GM12878 (cell line): Measurements from ENCODE around the gene PYGB. TPM values are rescaled to one million over a fixed set of nuclear protein-coding genes. Genes with fewer than 3 reads are reported as not detected.
A peak's percentile ranks its signal among the peaks of the same experiment; 100 is the strongest.

Experiments used
- ATAC-seq: fragments of 200-7000 bp; cut with Tn5 transposase; 3 replicates; pipeline ENCODE4 v1.9.1; 2020; ENCODE audit warnings: mild to moderate bottlenecking, moderate library complexity
- BruUV-seq: library from RNA; stranded (reverse); fragments of 400-500 nt; replicated peaks from 2 replicates; lab custom pipeline; 2021; lab: Mats Ljungman, UMichigan
- CTCF ChIA-PET: fragments of 300-600 bp; sonication (Branson Sonifier 250); formaldehyde crosslinking; extraction: SDS; loops from one replicate; lab custom pipeline; 2021; ENCODE audit warnings: inconsistent platforms; lab: Yijun Ruan, JAX
- POLR2A ChIA-PET: fragments of 350-600 bp; formaldehyde crosslinking; extraction: SDS; loops from one replicate; lab custom pipeline; 2021; ENCODE audit warnings: inconsistent platforms; lab: Charles Lee
- RAD21 ChIA-PET: fragments of 300-600 bp; sonication (Branson Sonifier 250); formaldehyde crosslinking; loops from one replicate; lab custom pipeline; 2023; ENCODE audit warnings: antibody characterized with exemption; ENCODE audit not compliant: unreplicated experiment; lab: Charles Lee
- SMC1A ChIA-PET: fragments of 300-600 bp; sonication (Branson Sonifier 250); formaldehyde crosslinking; loops from one replicate; lab custom pipeline; 2023; ENCODE audit not compliant: unreplicated experiment, uncharacterized antibody; lab: Charles Lee
- DNase-seq: peaks from one replicate; pipeline ENCODE4 v3.0.0-alpha.2; 2011; ENCODE audit warnings: low read depth, low spot score
- FAIRE-seq: peaks from 3 replicates; lab custom pipeline; 2011; peaks lifted over from hg19 to GRCh38; lab: Jason Lieb, UNC
- H2AFZ ChIP-seq: 2 replicates; pipeline ENCODE4 v1.6.0; 2011; ENCODE audit warnings: low read depth, low read length, control low read depth; ENCODE audit not compliant: control insufficient read depth
- H3K27ac ChIP-seq: 2 replicates; pipeline ENCODE4 v1.5.1; 2011; ENCODE audit warnings: control low read depth; ENCODE audit not compliant: control insufficient read depth, insufficient read depth
- H3K27me3 ChIP-seq, 2 experiments: replicated peaks in 1 of 2; 2 replicates each; pipeline versions ENCODE4 v1.6.0 to v1.6.1; 2011; ENCODE audit warnings: low read length in 1 of 2; ENCODE audit not compliant: control insufficient read depth in 2 of 2, insufficient read depth in 2 of 2
- H3K36me3 ChIP-seq, 2 experiments: 2 replicates each; pipeline ENCODE4 v1.5.1; 2011; ENCODE audit warnings: low read length in 1 of 2; ENCODE audit not compliant: control insufficient read depth in 2 of 2, insufficient read depth in 2 of 2
- H3K4me1 ChIP-seq: 2 replicates; pipeline ENCODE4 v1.6.1; 2011; ENCODE audit warnings: mild to moderate bottlenecking, low read length, moderate library complexity, mixed read lengths; ENCODE audit not compliant: control insufficient read depth, insufficient read depth
- H3K4me2 ChIP-seq: 2 replicates; pipeline ENCODE4 v1.6.0; 2011; ENCODE audit warnings: control low read depth; ENCODE audit not compliant: control insufficient read depth, insufficient read depth
- H3K4me3 ChIP-seq: fragments of 200-600 bp; sonication (generic); 2 replicates; pipeline ENCODE4 v1.5.1; 2016
- H3K79me2 ChIP-seq: 2 replicates; pipeline ENCODE4 v1.6.0; 2011; ENCODE audit warnings: low read length; ENCODE audit not compliant: control insufficient read depth, insufficient read depth
- H3K9ac ChIP-seq: 2 replicates; pipeline ENCODE4 v1.8.0; 2011; ENCODE audit warnings: low read length, control low read depth, mixed read lengths; ENCODE audit not compliant: control insufficient read depth, insufficient read depth
- H3K9me3 ChIP-seq: replicated peaks from 3 replicates; pipeline ENCODE4 v1.5.1; 2011; ENCODE audit warnings: mild to moderate bottlenecking, low read length; ENCODE audit not compliant: control insufficient read depth, insufficient read depth
- H4K20me1 ChIP-seq: 2 replicates; pipeline ENCODE4 v1.6.0; 2011; ENCODE audit not compliant: control insufficient read depth, insufficient read depth
- ASH2L ChIP-seq: fragments of 300-600, 200-600 bp; sonication (generic); IDR thresholded peaks from 2 replicates; pipeline ENCODE4 v1.6.1; 2017; ENCODE audit warnings: low read depth, mild to moderate bottlenecking, borderline replicate concordance
- CHD4 ChIP-seq: fragments of 200-600 bp; sonication (generic); IDR thresholded peaks from 2 replicates; pipeline ENCODE4 v1.6.1; 2016; ENCODE audit warnings: mild to moderate bottlenecking
- CREB1 ChIP-seq: IDR thresholded peaks from 2 replicates; pipeline ENCODE4 v1.6.1; 2012; ENCODE audit warnings: low read depth, mild to moderate bottlenecking, inconsistent platforms
- CREM ChIP-seq: IDR thresholded peaks from 2 replicates; pipeline ENCODE4 v1.6.1; 2014; ENCODE audit warnings: antibody characterized with exemption, low read depth
- DPF2 ChIP-seq: fragments of 450-650 bp; IDR thresholded peaks from 2 replicates; pipeline ENCODE4 v1.6.1; 2017; ENCODE audit warnings: mild to moderate bottlenecking
- GATAD2B ChIP-seq: fragments of 450-650 bp; conservative IDR thresholded peaks from 2 replicates; pipeline ENCODE4 v1.6.1; 2017; ENCODE audit warnings: low read depth, mild to moderate bottlenecking, moderate library complexity
- HDGF ChIP-seq: fragments of 450-650 bp; IDR thresholded peaks from 2 replicates; pipeline ENCODE4 v1.6.1; 2016; ENCODE audit warnings: antibody characterized with exemption
- NFIC ChIP-seq: IDR thresholded peaks from 2 replicates; pipeline ENCODE4 v1.6.1; 2012; ENCODE audit warnings: low read depth, mild to moderate bottlenecking, inconsistent platforms, low read length, moderate library complexity
- PML ChIP-seq: IDR thresholded peaks from 2 replicates; pipeline ENCODE4 v1.6.1; 2012; ENCODE audit warnings: low read length, inconsistent platforms
- RCOR1 ChIP-seq: conservative IDR thresholded peaks from 2 replicates; pipeline ENCODE4 v1.6.1; 2012; ENCODE audit warnings: low read depth, low read length, improper control_type of control experiment
- SP1 ChIP-seq: IDR thresholded peaks from one replicate; pipeline ENCODE4 v1.6.1; 2011; ENCODE audit warnings: low read depth, low read length
- SREBF1 ChIP-seq: IDR thresholded peaks from 2 replicates; pipeline ENCODE4 v1.6.1; 2012; ENCODE audit warnings: mild to moderate bottlenecking, low read length
- TBL1XR1 ChIP-seq: IDR thresholded peaks from 2 replicates; pipeline ENCODE4 v1.6.1; 2012; ENCODE audit warnings: low read depth, low read length, improper control_type of control experiment
- TCF12 ChIP-seq: IDR thresholded peaks from 2 replicates; pipeline ENCODE4 v1.6.1; 2011; ENCODE audit warnings: low read depth, mild to moderate bottlenecking, low read length
- TCF3 ChIP-seq: IDR thresholded peaks from 2 replicates; pipeline ENCODE4 v1.6.1; 2012; ENCODE audit warnings: low read depth, mild to moderate bottlenecking, low read length, borderline replicate concordance; ENCODE audit not compliant: insufficient read depth
- ZBED1 ChIP-seq: IDR thresholded peaks from 2 replicates; pipeline ENCODE4 v1.6.1; 2016; ENCODE audit warnings: borderline replicate concordance
- ZNF622 ChIP-seq: fragments of 450-650 bp; IDR thresholded peaks from 2 replicates; pipeline ENCODE4 v1.6.1; 2017; ENCODE audit warnings: mild to moderate bottlenecking, inconsistent platforms
- WGBS: methylation state at CpG from one replicate; pipeline ENCODE4 v1.1.6; 2016; ENCODE audit warnings: low lambda C conversion rate; ENCODE audit not compliant: insufficient replicate concordance, insufficient coverage; ENCODE audit errors: missing lambda C conversion rate; 5-methylcytosine and 5-hydroxymethylcytosine counted together
- in situ Hi-C: fragments of 300-500 bp; cut with MboI; formaldehyde crosslinking; loops from 9 replicates; pipeline ENCODE4 v1.14.3; 2018; ENCODE audit warnings: mixed read lengths
- intact Hi-C: fragments of 100-400 bp; cut with micrococcal nuclease; formaldehyde crosslinking; loops from one replicate; pipeline ENCODE4 v1.14.2; 2022; ENCODE audit not compliant: unreplicated experiment
- polyA plus RNA-seq, 11 experiments: library from polyadenylated mRNA; depleted of rRNA in 4 of 11; unstranded in 6 of 11; stranded (reverse) in 5 of 11; fragments of >200 nt; fragmentation: Nextera tagmentation in 4 of 11; fragmentation: Illumina TruSeq in 1 of 11; extraction: Ambion mirVana in 4 of 11; extraction: Trizol in 1 of 11; gene quantifications; 1 replicate in 1 of 11; 2 replicates in 10 of 11; pipeline versions ENCODE4 v1.2.1 to v1.2.3, GENCODE V29; 2011 to 2016; ENCODE audit warnings: inconsistent platforms in 2 of 11, missing spikeins in 2 of 11, low read depth in 1 of 11
- total RNA-seq, 4 experiments: library from RNA; depleted of rRNA in 3 of 4; stranded (reverse); fragments of >200 nt in 3 of 4; fragmentation: Illumina TruSeq in 1 of 4; extraction: Trizol in 1 of 4; gene quantifications; 2 replicates each; pipeline versions ENCODE4 v1.2.1 to v1.2.3, GENCODE V29; 2013 to 2021
- TF ChIP-seq, protein P1 (sequence below): fragments of 450-650 bp; IDR thresholded peaks from 2 replicates; pipeline ENCODE4 v1.6.1; 2017; ENCODE audit warnings: borderline replicate concordance
- TF ChIP-seq, protein P2 (sequence below): fragments of 450-650 bp; IDR thresholded peaks from 2 replicates; pipeline ENCODE4 v1.6.1; 2018; ENCODE audit warnings: borderline replicate concordance, mild to moderate bottlenecking; ENCODE audit not compliant: partially characterized antibody

The PYGB gene
- total and polyA plus RNA-seq, 10 of the 15 experiments (the other 5 are each of a cell fraction or from before 2014, with no cell fraction given) = 0.34 to 33.5 (median 21.8) TPM

DNA sequence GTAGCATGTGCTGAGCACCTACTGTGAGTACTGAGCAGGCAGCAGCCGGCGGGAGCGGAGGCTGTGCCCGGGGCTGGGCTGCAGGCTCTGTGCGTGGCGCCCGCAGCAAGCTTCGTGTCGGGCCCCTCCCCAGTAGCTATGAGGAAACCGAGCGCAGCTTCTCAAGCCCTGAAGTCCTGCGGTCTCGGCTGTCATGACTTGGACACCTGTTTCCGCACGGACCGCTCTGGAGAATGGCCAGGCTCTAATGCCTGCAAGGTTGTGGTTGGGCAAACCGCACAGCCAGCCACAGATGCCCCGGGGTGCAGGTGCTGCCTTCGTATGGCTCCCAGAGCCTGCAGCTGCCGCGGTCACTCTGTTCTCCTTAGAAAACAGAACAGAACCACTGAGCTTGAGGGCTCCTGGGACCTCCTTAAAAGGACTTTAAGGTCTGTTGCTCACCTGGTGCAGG is 33.7 kb downstream of the PYGB start (continued):
- peak; percentile 93 for TF ChIP-seq TCF3
- TF ChIP-seq HDGF = no peak
- 0 out of 2 replicates have a peak, but pooled peaks have one; percentile 40 for TF ChIP-seq NFIC
- 0 out of 2 replicates have a peak, but pooled peaks have one; percentile 46 for TF ChIP-seq DPF2
- TF ChIP-seq TCF12 = peak; percentile 96
- TF ChIP-seq ZBED1 = peak; percentile 78
- TF ChIP-seq SP1 = no peak
- TF ChIP-seq, protein P1, sequence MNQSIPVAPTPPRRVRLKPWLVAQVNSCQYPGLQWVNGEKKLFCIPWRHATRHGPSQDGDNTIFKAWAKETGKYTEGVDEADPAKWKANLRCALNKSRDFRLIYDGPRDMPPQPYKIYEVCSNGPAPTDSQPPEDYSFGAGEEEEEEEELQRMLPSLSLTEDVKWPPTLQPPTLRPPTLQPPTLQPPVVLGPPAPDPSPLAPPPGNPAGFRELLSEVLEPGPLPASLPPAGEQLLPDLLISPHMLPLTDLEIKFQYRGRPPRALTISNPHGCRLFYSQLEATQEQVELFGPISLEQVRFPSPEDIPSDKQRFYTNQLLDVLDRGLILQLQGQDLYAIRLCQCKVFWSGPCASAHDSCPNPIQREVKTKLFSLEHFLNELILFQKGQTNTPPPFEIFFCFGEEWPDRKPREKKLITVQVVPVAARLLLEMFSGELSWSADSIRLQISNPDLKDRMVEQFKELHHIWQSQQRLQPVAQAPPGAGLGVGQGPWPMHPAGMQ = peak; percentile 78
- no peak for TF ChIP-seq PML
- TF ChIP-seq GATAD2B = 0 out of 2 replicates have a peak, but pooled peaks have one; percentile 41
- TF ChIP-seq CREB1 = no peak

GRCh38 chr20:25282034-25282781 is 34.3 kb downstream of the PYGB start:
- no TSS peak for BruUV-seq
- in situ Hi-C loops = no loop called here
- H3K27me3 ChIP-seq = no peaks in the 10 kb centered on the region
- peaks cover 26% of the 10 kb centered on the region for H3K4me1 ChIP-seq
- ChIA-PET CTCF (interaction anchor here (1.9 kb wide), 1 partner anchor 117 kb away, joined by 11 read pairs; no protein-coding TSS in a partner anchor), POLR2A (no interaction called here), SMC1A (interaction anchor here (1.2 to 1.6 kb wide), 3 partner anchors 31 to 116 kb away, joined by 3 to 9 read pairs (median 3); no protein-coding TSS in a partner anchor), RAD21 (interaction anchor here (1.0 to 1.5 kb wide), 2 partner anchors 15 to 109 kb away, joined by 3 to 6 read pairs; partner anchors contain the start of gene ABHD12)
- intact Hi-C loops = no loop called here
- no peaks in the 10 kb centered on the region for H4K20me1 ChIP-seq
- H3K9ac ChIP-seq = no peak overlapping the region; the same call in 1 of the 2 replicates
- no peaks in the 10 kb centered on the region for H3K79me2 ChIP-seq
- no peaks in the 10 kb centered on the region for H3K9me3 ChIP-seq
- DNase-seq (no peak), ATAC-seq (peak; percentile 40), FAIRE-seq (no peak)
- peak overlapping the region; percentile 84 for H3K4me2 ChIP-seq
- H3K27ac ChIP-seq = peak overlapping the region; percentile 46
- whole genome bisulfite sequencing = 24% methylated on average over 21 of the region's 22 CpGs
- peaks cover 10 to 38% of the 10 kb centered on the region in 2 experiments; a peak in 3 of 4 replicates for H3K36me3 ChIP-seq
- H3K4me3 ChIP-seq = no peak overlapping the region
- H2AFZ ChIP-seq = no peak overlapping the region
- TF ChIP-seq SP1 (no peak), SREBF1 (no peak), TCF3 (no peak), TBL1XR1 (no peak), ZNF622 (no peak), RCOR1 (no peak), CREM (no peak), CHD4 (no peak), ASH2L (no peak)
- TF ChIP-seq, protein P1 = no peak
- TF ChIP-seq, protein P2, sequence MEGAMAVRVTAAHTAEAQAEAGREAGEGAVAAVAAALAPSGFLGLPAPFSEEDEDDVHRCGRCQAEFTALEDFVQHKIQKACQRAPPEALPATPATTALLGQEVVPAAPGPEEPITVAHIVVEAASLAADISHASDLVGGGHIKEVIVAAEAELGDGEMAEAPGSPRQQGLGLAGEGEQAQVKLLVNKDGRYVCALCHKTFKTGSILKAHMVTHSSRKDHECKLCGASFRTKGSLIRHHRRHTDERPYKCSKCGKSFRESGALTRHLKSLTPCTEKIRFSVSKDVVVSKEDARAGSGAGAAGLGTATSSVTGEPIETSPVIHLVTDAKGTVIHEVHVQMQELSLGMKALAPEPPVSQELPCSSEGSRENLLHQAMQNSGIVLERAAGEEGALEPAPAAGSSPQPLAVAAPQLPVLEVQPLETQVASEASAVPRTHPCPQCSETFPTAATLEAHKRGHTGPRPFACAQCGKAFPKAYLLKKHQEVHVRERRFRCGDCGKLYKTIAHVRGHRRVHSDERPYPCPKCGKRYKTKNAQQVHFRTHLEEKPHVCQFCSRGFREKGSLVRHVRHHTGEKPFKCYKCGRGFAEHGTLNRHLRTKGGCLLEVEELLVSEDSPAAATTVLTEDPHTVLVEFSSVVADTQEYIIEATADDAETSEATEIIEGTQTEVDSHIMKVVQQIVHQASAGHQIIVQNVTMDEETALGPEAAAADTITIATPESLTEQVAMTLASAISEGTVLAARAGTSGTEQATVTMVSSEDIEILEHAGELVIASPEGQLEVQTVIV = no peak
